ENCODE results near the gene KCTD3. TPM values are rescaled to one million over a fixed set of nuclear protein-coding genes. Genes with fewer than 3 reads are reported as not detected.

KCTD3 gene
- total RNA-seq, 1 experiment from 2014 or later = 39.3 TPM

- no peak for DNase-seq
- Mint-ChIP-seq H3K4me1 (peaks cover 56% of the 10 kb centered on the region in 2 experiments), H3K27ac (no peak overlapping the region), H3K9me3 (no peaks in the 10 kb centered on the region), H3K27me3 (ENCODE audit: low read depth) (no peaks in the 10 kb centered on the region), H3K4me3 (no peak overlapping the region), H3K36me3 (ENCODE audit: insufficient read depth in 1 of 3, low read depth in 3 of 3) (no peaks in the 10 kb centered on the region)
- no peak overlapping the region for H2BK120ac ChIP-seq (ENCODE audit: low read depth, low read length, poor library complexity, severe bottlenecking)
- no peaks in the 10 kb centered on the region for H3K79me2 ChIP-seq (ENCODE audit: insufficient read depth, low read length)
- no peaks in the 10 kb centered on the region for H4K20me1 ChIP-seq (ENCODE audit: control insufficient read depth, insufficient read depth, insufficient read length)
- no peak overlapping the region for H3K9ac ChIP-seq (ENCODE audit: extremely low read depth, insufficient read length, low read length)
- no peak overlapping the region for H3K18ac ChIP-seq (ENCODE audit: insufficient read length, low read depth, low read length)
- no peaks in the 10 kb centered on the region for H3K9me3 ChIP-seq (ENCODE audit: control insufficient read depth, low read depth, low read length)
- no peak overlapping the region for H4K5ac ChIP-seq (ENCODE audit: insufficient read length, low read depth, low read length)
- no peak overlapping the region for H3K23ac ChIP-seq (ENCODE audit: insufficient read length, low read depth, low read length)
- no peak for TF ChIP-seq CTCF (conservative IDR thresholded peaks at IDR 0.05)
- H3K27me3 ChIP-seq (ENCODE audit: insufficient read depth, low read length) = no peaks in the 10 kb centered on the region
- no peak overlapping the region for H2AK5ac ChIP-seq (ENCODE audit: insufficient read length, low read length)
- H2BK12ac ChIP-seq (ENCODE audit: insufficient read length, low read depth, low read length) = no peak overlapping the region
- no peak overlapping the region for H2BK20ac ChIP-seq (ENCODE audit: low read depth, low read length, poor library complexity, severe bottlenecking)
- H2BK5ac ChIP-seq (ENCODE audit: insufficient read length, low read length) = no peak overlapping the region
- no peak overlapping the region for H4K91ac ChIP-seq (ENCODE audit: insufficient read length, low read depth, low read length)
- no peaks in the 10 kb centered on the region for H3K79me1 ChIP-seq (ENCODE audit: insufficient read depth, low read depth, low read length, poor library complexity, severe bottlenecking)
- no peak overlapping the region for H3K14ac ChIP-seq (ENCODE audit: insufficient read depth, low read length)
- no peak overlapping the region for H2BK15ac ChIP-seq (ENCODE audit: low read depth, low read length)
- H3K23me2 ChIP-seq (ENCODE audit: insufficient read length, low read depth, low read length, poor library complexity, severe bottlenecking) = no peaks in the 10 kb centered on the region
- H3T11ph ChIP-seq (ENCODE audit: low read length) = no peak overlapping the region
- no peak overlapping the region for H3K4ac ChIP-seq (ENCODE audit: low read depth, low read length)
- WGBS (ENCODE audit: extremely low coverage, insufficient read length, low lambda C conversion rate) = no CpG with 5 or more reads among the region's 4 CpGs
- H3K27ac ChIP-seq (ENCODE audit: insufficient read length, low read depth, low read length) = no peak overlapping the region
- H3K4me2 ChIP-seq (ENCODE audit: insufficient read depth, insufficient read length, low read length) = no peak overlapping the region
- H3K56ac ChIP-seq (ENCODE audit: insufficient read length, low read depth, low read length) = no peak overlapping the region
- peaks cover 14% of the 10 kb centered on the region for H3K4me1 ChIP-seq (ENCODE audit: insufficient read depth, low read length)
- no peak overlapping the region for H4K8ac ChIP-seq (replicated peaks; ENCODE audit: insufficient read length, low read depth, low read length)
- H2AFZ ChIP-seq (ENCODE audit: low read length) = no peak overlapping the region
Observed at GRCh38 chr1:215648957-215649356, 81.9 kb downstream of the KCTD3 start.

Data from H9 (cell line).